ENCODE measurements around the gene OCA2.

The OCA2 gene

DNA sequence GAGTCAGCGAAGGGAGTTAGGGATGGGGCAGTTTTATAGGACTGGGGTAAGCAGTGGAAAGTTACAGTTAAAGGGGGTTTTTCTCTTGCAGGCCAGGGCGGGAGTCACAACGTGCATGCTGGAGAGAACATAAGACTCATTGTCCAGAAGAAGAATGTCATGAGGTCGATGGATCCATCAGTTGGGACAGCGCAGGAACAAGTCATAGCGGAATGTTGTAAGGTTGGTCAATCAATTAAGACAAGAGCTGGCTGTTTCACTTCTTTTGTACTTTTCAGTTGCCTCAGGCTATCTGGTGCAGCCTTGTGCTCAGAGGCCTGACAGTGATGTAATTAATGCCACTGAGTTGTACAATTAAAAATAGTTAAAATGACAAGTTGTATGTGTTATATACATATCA, 165.6 kb downstream of the OCA2 start:
- no peak for DNase-seq

DNA sequence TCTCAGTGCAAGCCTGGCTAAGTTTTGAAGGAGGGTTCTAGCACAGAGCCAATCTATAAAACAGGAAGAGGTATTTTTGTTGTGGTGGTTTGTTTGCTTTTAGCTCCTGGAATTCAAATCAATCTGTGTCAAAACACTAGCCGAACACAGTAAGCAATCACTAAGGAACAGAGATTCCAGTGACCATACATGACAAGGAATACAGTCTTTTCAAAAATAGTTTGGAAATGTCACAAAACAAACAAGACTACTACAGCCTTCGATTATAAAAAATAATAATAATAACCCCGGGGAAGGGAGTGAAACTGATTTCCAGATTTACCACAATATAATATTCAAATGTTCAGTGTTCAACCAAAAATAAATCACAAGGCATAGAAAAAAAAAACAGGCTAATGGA, 166.5 kb downstream of the OCA2 start:
- DNase-seq, result no peak

DNA sequence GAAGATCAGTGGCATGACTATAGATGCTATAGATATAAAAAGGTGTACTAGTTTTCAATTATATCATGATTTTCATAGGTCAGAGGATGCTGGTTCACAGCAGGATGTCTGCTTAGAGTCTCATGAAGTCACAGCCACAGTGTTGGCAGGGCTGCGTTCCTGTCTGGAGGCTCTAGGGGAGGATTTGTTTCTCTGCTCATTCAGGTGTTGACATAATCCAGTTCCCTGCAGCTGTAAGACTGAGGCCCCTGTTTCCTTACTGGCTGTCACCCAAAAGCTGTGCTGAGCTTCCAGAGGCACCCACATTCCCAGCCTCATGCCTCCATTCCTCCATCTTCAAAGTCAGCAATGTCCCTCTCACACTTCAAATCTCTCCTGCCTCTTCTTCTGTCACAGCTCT, 170.7 kb downstream of the OCA2 start:
- no peak for DNase-seq

DNA sequence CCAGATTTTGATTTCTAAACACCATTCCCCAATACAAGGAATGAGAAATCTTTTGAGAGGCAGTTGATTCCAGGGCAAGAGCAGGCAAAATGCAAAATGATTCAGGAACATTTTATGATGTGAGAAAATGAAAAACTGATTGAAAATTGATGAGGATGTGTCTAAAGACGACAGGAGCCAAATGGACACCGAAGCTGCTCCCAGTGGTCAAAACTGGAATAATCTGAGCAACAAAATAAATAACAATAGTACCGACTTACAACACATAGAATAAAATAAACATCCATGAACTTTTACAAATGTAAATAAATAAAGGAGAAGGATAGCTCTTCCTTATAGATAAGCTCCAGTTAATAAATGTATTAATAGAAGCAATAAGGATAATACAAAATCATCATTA, 186.8 kb downstream of the OCA2 start:
- no peak for DNase-seq

DNA sequence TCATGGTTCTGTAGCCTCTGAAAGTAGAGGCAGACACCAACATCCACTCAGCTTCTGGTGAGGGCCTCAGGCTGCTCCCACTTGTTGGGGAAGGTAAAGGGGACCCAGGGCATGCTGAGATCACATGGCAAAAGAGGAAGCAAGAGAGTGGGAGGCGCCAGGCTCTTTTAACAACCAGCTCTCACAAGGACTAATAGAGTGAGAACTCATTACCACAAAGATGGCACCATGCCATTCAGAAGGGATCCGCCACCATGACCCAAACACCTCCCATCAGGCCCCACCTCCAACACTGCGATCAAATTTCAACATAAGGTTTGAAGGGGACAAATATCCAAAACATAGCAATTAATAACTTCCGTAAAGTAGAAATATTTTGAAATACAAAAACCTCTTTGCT, 192.3 kb downstream of the OCA2 start:
- no peak for DNase-seq

DNA sequence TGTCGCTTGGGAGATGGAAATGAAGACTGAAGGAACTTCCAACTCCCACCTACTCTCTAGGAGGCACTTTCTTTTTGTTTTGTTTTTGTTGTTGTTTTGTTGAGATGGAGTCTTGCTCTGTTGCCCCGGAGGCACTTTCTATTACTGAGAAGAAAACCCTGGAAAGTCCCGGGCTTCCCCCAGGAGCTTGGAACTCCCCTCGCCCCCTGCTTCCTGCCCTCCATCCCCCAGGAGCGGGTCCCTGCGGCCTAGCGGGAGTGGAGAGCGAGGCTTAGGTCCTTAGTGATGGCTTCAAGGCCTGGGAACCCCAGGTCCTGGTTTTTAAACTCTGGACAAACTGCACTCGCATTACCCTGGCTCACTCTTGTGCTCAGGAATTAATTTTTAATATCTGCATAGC, 195.7 kb downstream of the OCA2 start:
- no peak for DNase-seq

DNA sequence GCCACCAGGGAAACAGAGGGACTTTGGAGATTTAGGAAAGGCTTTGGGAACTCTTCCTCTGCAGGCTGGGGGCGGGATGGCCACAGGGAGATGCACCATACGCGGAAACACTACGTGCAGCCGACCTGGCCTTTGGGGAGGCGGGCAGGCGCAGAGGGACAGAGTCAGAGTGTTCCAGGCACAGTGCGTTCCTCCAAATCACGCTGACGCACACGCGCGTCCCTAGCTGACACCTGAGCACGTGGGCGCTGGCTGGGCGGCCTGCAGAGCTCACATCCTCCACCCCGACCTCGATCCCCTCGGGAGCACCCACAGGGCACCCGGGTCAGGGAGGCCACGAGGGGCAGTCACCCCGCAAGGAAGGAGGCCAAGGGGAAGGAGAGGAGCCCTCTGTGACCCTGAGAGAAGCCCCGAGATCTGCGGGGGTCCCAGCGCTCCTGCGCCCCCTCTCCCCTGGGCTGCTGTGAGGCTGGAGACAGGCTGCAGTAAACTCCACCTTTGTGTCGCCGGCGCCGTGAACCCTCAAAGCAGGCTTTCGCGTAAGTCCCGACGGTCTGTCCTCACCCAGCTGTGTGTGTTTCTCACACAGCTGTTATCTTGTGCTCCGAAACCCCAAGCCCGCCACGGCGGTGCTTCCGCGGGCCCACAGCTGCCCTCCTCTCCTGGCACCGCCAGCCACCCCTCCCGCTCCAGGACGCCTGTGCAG, 196.3 kb downstream of the OCA2 start:
- no peak for DNase-seq

DNA sequence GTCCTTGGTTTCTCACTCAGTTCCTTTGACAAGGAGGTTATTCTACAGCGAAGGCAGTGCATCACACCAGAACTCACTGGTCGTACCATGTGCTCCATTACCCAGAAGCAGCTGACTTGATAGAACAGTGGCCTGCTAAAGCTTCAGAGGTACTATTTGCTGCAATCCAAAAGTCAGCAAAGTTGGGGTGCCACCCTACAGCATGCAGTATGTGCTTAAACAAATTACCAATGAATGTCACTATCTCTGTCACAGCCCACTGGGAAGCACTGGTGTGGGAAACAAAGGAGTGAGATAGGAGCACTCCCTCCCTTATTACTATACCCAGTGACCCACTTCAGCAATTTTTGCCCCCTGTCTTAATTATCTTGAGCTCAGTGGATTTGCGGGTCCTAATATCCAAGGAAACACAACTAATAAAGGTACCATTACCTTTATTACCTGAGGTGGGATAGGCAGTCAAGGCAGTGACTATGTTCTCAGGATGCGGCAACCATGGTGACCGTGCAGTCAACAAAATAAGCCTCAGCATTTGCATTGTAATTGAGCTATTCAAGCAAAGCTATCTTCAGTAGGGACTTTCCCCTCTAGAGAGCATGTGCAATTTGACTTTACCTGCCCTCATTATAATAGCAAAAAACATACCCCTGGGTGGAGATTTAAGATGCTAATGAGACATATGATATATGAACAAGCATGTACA, 199.4 kb downstream of the OCA2 start:
- no peak for DNase-seq

DNA sequence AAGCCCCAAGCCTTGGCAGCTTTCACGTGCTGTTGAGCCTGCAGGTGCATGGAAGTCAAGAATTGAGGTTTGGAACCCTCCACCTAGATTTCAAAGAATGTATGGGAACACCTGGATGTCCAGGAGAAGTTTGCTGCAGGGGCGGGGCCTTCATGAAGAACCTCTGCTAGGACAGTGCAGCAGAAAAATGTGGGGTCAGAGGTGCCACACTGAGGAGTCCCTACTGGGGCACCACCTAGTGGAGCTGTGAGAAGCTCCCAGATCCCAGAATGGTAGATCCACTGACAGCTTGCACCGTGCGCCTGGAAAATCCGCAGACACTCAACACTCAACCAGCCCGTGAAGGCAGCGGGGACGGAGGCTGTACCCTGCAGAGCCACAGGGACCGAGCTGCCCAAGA, 201.6 kb downstream of the OCA2 start:
- no peak for DNase-seq

DNA sequence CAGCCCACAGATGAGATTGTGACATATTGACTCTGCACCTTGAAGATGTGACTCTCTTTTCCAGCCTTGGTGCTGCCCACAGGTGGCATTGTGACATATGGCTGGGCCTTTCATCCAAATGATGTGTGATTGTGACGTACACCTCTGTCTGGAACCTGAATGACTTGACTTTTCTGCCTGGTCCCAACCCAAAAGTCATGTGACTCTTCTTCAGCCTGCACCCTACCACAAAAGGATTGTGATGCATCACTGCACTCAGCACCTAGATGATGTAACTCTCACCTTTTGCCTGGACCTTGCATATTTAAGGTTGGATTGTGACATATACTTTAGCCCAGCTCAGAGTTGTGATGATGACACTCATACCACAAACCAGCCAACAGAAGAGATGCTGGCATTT, 204.5 kb downstream of the OCA2 start:
- peak; percentile 51 for DNase-seq

DNA sequence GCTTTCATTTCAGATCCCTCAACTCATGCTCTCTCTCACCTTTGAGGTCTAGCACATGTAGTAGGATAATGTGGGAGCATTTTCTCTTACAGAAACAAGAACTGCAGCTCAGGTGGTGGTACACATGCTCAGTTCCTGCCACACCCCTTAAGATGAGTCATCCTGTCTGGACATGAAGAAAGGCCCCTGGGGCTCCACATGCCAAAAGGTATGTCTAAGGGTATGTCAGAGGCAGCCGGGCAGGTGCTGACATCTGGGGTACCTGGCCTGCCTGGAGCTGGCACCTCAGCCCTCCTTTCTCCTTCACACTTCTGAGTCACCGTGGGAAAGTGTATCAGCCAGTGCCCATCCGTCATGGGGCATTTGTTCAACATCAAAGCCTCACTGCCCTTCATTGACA, 209.9 kb downstream of the OCA2 start:
- DNase-seq, result no peak

DNA sequence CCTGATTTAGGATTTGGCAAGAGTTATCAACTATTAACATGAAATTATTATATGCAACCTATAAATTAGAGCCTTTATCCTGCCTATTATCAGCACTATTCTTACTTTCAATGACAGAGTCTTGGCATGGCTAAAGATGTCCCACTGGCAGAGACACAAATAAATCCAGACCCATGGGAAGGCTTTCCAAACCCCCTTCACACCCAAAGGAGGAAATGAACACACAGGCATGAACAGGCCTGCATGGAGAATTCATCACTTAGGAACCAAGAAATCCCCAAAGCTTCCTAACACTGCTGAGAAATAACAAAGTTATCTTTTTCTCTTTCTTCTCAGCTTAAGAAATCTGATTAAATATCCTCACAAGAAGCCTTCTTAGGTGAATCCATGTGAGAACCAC, 213.9 kb downstream of the OCA2 start:
- DNase-seq, result no peak

DNA sequence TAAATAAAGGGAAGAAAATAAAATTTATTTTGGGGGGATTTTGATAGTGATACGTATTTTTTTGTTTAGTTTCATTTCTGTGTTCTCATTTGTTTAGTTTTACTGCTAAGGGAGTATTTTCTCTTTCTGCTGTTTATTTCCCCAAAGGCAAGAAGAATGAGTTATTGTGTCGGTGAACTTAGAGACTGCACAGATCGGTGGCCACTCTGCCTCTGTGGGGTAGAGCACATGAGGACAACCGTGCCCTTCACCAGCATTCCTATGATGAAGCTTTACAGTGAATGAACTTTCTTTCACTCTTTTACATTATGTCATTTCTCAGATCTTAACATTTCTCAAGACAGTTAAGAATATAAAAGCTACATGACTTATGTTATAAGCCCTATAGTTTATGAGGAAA, 214.4 kb downstream of the OCA2 start:
- no peak for DNase-seq

DNA sequence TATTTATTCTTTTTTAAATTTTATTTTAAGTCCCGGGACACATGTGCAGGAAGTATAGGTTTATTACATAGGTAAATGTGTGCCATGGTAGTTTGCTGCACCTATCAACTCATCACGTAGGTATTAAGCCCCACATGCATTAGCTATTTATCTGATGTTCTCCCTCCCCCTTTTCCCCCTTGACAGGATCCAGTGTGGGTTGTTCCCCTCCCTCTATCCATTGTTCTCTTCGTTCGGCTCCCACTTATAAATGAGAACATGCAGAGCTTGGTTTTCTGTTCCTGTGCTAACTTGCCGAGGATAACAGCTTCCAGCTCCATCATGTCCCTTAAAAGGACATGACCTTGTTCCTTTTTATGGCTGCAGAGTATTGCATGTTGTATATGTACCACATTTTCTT, 220.3 kb downstream of the OCA2 start:
- no peak for DNase-seq

DNA sequence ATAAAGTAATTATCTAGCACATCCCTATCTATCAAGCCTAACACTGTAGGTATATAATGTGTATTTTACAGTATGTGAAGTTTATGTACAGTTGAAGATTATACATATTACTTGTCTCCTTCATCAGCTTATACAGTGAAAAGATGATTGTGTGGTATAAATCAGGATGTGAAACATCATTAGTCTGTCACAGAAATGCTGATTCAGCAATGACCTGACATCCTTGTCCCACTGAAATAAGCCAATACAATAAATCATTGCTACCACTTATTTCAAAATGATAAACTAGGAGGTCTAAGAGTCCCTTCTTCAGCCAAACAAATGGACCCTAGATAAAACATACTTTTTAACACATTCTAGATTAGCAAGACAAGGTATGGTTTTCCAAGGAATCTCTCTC, 225.3 kb downstream of the OCA2 start:
- DNase-seq, result no peak

DNA sequence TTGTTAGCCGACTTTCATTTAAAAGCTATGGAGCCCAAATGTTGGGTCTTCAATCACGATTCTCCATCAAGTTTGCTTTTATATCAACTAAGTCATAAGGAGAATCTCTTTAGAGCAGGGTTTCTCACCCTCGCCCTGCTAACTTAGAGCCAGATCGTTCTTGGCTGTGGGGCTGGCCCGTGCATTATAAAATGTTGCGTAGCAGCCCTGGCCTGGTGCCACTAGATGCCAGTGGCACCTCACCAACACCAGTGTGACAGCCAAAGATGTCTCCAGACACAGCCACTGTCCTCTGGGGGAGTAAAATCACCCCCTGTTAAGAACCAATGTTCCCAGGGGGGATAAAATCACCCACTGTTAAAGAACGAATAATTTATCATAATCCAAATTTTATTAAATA, 226.1 kb downstream of the OCA2 start:
- no peak for DNase-seq

DNA sequence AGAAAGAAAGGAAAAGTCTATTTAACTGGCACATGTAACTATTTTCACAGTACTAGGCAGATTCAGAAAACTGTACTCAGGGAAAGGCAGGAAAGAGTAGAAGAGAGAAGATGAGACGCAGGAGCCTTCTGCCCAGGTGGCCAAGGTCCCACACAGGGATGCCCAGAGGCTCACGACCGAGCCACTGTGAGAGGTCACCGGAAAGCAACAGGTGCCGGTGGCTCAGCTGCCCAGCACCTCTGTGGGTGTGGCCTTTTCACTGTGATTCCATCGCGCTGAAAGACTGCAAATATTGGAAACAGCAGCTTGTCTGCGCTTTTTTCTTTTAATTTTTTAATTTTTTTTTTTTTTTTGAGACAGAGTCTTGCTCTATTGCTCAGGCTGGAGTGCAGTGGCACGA, 226.8 kb downstream of the OCA2 start:
- DNase-seq, result no peak

DNA sequence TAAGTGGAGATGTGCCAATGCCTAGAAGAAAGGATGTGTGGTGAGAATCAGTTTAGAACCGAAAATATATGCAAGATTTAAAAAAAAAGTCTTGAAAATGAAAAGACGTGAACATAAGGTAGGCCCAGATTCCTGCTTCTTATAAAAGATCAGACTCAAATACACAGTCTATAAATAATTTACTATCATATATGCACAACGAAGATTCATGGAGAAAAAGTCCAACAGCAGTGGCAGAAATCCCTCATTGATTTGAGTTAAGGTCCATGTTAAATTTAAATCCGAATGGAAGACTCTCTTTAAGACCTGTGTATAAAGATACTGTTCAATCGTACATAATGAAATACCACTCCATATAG, 227.2 kb downstream of the OCA2 start:
- no peak for DNase-seq

DNA sequence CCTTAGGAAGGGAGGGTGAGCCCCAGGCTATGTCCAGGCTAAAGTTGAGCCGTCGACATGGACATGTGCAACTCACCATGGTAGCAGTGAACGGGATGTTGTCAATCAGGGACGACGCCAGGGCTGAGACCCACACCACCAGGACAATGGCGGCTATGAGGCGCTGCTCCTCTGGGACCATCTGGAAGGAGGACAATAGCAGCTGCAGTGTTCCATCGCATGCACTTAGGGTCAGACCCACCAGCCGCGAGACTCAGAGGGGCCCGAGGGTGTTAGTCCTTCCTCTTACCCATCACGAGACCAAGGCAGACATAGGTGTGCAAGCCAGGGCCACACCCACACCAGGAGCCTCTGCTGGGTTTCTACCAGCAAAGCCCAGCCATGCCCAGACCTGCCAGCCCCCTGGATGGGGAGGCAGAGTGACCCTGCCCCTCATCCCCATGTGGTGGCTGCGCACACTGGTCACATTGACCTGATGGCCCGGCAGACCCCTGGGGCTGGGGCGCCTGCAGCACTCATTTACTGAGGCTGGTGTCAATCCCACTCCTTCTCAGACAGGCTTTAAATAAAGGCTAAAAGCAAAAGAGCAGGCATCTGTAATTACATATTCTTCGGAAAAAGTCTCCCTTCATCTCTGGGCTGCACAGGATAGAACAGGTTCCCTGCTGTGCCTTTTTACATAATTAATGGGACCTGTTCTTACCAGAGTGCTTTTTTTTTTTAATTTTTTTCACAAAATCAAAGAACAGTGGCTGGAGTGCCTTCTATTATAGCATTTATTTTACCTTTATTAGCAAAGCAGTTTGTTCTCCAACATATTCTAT, 227.8 kb downstream of the OCA2 start:
- DNase-seq, result no peak

DNA sequence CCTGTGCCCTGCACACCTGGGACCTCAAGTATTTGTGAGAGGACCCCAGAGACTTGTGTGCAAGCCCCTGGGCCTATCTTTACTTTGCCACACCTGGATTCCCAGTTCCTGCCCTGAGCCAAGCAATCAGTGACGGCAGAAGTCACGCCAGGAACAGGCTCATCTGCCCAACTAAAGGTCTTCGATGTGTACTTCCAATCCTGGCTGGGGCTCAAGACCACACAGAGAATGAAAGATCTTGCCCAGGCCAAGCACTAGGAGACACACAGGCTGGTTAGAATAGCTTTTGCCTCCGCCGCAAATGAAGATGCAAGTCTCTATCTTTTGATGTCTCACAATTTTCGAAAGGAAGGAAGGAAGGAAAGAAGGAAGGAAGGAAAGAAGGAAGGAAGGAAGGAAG, 228.8 kb downstream of the OCA2 start:
- no peak for DNase-seq

DNA sequence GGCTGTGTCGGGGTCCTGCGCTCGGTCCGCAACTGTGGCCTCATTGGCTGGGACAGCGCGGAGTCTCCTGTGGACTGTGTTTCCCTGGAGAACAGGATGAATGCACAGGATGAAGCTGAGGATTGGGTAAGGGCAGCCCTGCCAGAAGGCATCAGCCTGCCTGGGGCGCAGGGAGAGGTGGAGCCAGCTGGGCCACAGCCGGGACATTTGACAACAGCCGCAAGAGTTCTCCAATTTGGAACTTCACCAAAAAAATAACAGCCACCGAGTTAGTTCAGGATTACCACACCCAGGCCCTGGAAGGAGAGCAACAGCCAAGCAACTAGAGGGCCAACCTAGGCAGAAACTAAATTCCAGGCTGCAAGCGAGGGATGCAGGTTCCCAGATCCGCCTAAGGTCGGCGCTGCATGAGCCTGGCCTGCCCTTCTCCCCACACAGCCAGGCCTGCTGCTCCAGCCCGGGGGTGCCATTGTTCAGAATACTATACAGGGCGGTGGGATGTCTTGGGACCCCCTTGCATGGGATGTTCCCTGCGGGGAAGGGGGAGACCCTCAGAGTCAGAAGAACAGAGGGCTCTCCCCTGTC, 229.3 kb downstream of the OCA2 start:
- DNase-seq, result no peak

DNA sequence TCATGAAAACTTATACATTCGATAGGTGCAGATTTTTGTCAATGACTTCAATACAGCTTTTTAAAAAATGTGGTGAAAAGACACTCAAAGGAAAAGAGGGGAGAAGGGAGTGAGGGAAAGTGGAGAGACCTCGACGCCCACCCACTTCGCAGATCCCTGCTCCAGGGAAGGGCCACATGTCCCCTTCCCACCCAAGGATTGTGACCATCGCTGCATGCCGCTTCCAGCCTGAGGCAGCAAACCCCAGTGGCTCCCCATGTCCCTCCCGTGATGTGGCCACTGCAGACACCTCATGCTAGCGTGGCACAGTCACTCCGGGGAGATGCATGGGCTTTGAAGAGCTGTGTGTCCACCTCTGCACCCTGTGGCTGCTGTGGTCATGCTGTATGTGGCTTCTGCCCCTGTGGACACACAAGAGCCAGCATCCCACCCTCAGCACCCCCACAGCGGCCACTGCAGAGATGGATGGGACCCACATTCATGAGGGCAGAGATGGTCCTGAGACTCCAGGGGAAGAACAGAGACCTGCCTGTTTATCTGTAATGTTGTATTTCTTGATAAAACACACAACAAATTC, 230.2 kb downstream of the OCA2 start:
- DNase-seq, result no peak

DNA sequence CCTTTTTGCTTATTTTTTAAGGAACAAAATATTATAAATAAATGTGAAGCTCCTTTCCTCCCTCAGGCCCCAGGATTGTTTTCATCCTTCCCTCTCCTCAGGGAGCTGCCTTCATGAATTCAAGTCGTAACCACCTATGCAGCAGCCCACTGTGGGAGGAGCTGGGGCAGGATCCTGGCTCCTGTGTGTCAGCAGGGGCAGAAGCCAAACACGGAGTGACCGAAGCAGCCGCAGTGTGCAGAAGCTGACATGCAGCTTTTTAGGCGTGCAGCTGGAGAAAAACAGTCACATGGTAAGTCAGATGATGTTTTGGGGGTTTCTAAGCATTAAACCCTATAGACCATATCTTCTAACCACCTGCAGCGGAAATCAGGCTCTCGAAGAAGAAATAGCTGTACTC, 231.3 kb downstream of the OCA2 start:
- no peak for DNase-seq

All from NK-92 treated with Interleukin-12 subunit alpha and Interleukin-12 subunit beta, amount 100 ng/mL, for 24 hours (cell line).